Measurements from ENCODE around the gene EFNA5. TPM values are rescaled to one million over a fixed set of nuclear protein-coding genes. Genes with fewer than 3 reads are reported as not detected.

EFNA5 gene
- total RNA-seq, 1 donor from 2014 or later: 12.0 TPM

DNA sequence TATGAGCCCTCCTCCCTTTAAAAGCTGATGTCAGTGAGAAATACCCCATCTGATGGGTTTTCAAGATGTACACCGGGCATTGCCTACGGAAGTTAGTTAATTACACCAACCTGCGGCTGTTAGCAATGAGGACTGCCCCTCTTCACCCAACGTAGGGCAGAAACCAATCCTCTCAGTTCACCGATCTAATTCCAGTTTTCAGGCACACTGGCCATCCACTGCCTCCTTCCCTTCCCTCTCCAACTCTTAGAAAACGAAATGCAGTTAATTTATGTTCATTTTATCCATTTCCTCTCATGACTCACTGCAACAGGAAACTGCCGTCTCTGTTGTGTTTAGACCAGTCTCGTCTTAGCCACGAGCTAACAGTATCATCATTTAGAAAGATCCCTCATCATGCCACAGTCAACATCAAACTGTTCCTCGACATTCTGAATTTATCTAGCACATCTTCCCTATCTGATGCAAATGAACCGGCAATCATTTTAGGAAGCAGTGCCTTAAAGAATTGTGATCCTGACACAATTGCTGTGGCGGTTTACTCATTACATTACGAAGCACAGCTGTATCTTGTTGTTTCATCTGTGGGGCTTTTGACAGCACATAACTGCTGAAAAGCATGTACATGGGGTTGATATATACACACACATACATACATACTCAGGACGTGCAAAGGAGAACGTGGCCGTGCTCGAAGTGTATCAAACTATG lies 168.6 kb downstream of the EFNA5 start:
- no peaks in the 10 kb centered on the region for H3K9me3 Mint-ChIP-seq (ENCODE audit: low read depth)
- no peak overlapping the region for H3K4me3 Mint-ChIP-seq (ENCODE audit: low read depth)
- H3K4me1 Mint-ChIP-seq (ENCODE audit: low read depth): peaks cover 21% of the 10 kb centered on the region
- DNase-seq (ENCODE audit: low spot score, unreplicated experiment): no peak
- TF ChIP-seq, protein P1, sequence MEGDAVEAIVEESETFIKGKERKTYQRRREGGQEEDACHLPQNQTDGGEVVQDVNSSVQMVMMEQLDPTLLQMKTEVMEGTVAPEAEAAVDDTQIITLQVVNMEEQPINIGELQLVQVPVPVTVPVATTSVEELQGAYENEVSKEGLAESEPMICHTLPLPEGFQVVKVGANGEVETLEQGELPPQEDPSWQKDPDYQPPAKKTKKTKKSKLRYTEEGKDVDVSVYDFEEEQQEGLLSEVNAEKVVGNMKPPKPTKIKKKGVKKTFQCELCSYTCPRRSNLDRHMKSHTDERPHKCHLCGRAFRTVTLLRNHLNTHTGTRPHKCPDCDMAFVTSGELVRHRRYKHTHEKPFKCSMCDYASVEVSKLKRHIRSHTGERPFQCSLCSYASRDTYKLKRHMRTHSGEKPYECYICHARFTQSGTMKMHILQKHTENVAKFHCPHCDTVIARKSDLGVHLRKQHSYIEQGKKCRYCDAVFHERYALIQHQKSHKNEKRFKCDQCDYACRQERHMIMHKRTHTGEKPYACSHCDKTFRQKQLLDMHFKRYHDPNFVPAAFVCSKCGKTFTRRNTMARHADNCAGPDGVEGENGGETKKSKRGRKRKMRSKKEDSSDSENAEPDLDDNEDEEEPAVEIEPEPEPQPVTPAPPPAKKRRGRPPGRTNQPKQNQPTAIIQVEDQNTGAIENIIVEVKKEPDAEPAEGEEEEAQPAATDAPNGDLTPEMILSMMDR (IDR thresholded peaks at IDR 0.05; ENCODE audit: unreplicated experiment): no peak
- no peaks in the 10 kb centered on the region for H3K27me3 Mint-ChIP-seq
- no peak overlapping the region for H3K27ac Mint-ChIP-seq
- H3K36me3 Mint-ChIP-seq (ENCODE audit: insufficient read depth): no peaks in the 10 kb centered on the region

DNA sequence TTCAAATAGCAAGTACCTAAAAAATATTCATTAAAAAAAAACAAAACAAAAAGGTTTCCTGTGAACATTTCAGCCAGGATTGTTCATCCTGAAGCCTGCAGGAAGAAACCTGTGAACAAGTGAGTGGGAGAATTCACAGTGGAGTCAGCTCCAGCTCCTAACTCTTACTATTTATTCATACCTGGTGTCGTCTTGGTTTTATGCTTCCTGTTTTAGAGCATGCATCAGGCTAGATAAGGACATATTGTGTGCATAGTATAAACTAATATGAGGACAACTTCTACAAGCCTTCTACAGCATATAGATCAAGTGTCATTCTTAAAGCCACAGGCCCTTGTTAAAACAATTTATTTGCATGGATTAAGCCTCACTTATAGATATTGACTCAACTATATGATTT lies 169.9 kb downstream of the EFNA5 start:
- no peaks in the 10 kb centered on the region for H3K9me3 Mint-ChIP-seq (ENCODE audit: low read depth)
- no peak overlapping the region for H3K27ac Mint-ChIP-seq
- TF ChIP-seq, protein P1 (IDR thresholded peaks at IDR 0.05; ENCODE audit: unreplicated experiment): no peak
- peaks cover 14% of the 10 kb centered on the region for H3K4me1 Mint-ChIP-seq (ENCODE audit: low read depth)
- no peak overlapping the region for H3K4me3 Mint-ChIP-seq (ENCODE audit: low read depth)
- DNase-seq (ENCODE audit: low spot score, unreplicated experiment): no peak
- no peaks in the 10 kb centered on the region for H3K27me3 Mint-ChIP-seq
- H3K36me3 Mint-ChIP-seq (ENCODE audit: insufficient read depth): no peaks in the 10 kb centered on the region

DNA sequence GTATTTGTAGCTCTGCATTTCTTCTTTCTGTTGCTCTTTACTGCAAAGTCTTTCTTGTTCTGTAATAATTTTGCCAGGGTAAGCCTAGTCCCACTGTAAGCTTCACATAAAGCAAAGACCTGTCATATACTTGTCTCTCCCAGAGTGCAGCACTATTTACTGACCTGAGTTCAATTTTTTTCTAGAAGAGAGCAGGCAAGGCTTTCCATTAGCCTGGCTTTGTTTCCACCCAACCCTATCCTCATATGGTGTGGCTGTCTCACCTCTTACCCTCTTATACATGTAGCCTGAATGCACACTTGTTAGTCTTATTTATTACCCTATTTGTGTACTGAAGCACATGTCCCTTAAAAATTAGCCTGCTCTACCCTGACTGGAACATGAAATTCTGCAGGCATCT lies 170.4 kb downstream of the EFNA5 start:
- H3K36me3 Mint-ChIP-seq (ENCODE audit: insufficient read depth): no peaks in the 10 kb centered on the region
- DNase-seq (ENCODE audit: low spot score, unreplicated experiment): no peak
- no peak overlapping the region for H3K4me3 Mint-ChIP-seq (ENCODE audit: low read depth)
- no peaks in the 10 kb centered on the region for H3K27me3 Mint-ChIP-seq
- H3K9me3 Mint-ChIP-seq (ENCODE audit: low read depth): no peaks in the 10 kb centered on the region
- no peak overlapping the region for H3K27ac Mint-ChIP-seq
- H3K4me1 Mint-ChIP-seq (ENCODE audit: low read depth): peaks cover 11% of the 10 kb centered on the region
- TF ChIP-seq, protein P1 (IDR thresholded peaks at IDR 0.05; ENCODE audit: unreplicated experiment): no peak

DNA sequence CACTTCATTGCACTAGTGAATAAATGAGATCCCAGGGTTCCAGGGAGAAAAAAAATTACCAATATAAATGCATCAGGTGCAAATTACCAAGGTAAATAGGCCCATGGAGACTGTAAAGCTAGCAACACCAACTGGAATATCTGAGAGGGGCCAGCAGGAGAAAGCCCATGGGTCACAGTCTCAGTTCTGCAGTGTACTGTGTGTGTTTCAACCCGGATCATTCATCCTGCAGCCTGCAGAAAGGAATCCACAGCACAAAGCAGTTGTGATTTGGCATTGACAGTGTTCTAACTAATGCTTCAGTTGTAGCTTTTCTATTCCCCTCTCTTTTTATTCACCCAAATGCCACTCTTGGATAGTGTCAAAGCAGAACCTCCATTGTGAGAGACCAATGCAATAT lies 171.0 kb downstream of the EFNA5 start:
- Mint-ChIP-seq H3K9me3 (ENCODE audit: low read depth) (peaks cover 5% of the 10 kb centered on the region), H3K4me1 (ENCODE audit: low read depth) (peaks cover 9% of the 10 kb centered on the region)

DNA sequence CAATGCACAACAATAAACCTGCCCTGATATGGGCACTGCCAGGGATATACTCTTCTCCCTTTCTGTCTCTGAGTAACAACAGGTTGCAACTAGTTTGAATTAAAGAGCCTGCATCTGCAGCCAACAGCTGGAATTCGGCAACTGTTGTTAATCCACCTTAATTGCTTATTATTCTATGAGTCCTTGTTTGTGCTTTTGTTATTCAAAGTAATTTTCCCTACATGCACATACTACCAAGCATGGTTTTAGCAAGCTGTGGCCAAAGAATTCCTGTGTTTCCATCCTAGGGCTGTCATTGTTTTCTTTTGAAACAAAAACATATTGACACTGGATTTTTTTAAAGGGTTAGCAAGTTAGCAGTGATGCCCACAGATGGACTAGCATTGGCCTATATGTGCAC lies 171.5 kb downstream of the EFNA5 start:
- peaks cover 1% of the 10 kb centered on the region for H3K36me3 Mint-ChIP-seq (ENCODE audit: insufficient read depth)
- TF ChIP-seq, protein P1 (IDR thresholded peaks at IDR 0.05; ENCODE audit: unreplicated experiment): no peak
- H3K4me3 Mint-ChIP-seq (ENCODE audit: low read depth): no peak overlapping the region
- H3K9me3 Mint-ChIP-seq (ENCODE audit: low read depth): peaks cover 6% of the 10 kb centered on the region
- H3K27ac Mint-ChIP-seq: no peak overlapping the region
- H3K4me1 Mint-ChIP-seq (ENCODE audit: low read depth): peaks cover 9% of the 10 kb centered on the region
- DNase-seq (ENCODE audit: low spot score, unreplicated experiment): no peak
- H3K27me3 Mint-ChIP-seq: no peaks in the 10 kb centered on the region

More for the DNA sequence above, 171.0 kb downstream of the EFNA5 start:
- no peak for DNase-seq (ENCODE audit: low spot score, unreplicated experiment)
- Mint-ChIP-seq H3K27ac (no peak overlapping the region), H3K4me3 (ENCODE audit: low read depth) (no peak overlapping the region), H3K27me3 (no peaks in the 10 kb centered on the region), H3K36me3 (ENCODE audit: insufficient read depth) (peaks cover 1% of the 10 kb centered on the region)
- TF ChIP-seq, protein P1 (IDR thresholded peaks at IDR 0.05; ENCODE audit: unreplicated experiment): no peak

Data from progenitor cell of endocrine pancreas (in vitro differentiated cells).